ENCODE results near the gene AXIN1. TPM values are rescaled to one million over a fixed set of nuclear protein-coding genes. Genes with fewer than 3 reads are reported as not detected.

Gene AXIN1
- total RNA-seq, 1 donor from 2014 or later: 28.9 TPM

DNA sequence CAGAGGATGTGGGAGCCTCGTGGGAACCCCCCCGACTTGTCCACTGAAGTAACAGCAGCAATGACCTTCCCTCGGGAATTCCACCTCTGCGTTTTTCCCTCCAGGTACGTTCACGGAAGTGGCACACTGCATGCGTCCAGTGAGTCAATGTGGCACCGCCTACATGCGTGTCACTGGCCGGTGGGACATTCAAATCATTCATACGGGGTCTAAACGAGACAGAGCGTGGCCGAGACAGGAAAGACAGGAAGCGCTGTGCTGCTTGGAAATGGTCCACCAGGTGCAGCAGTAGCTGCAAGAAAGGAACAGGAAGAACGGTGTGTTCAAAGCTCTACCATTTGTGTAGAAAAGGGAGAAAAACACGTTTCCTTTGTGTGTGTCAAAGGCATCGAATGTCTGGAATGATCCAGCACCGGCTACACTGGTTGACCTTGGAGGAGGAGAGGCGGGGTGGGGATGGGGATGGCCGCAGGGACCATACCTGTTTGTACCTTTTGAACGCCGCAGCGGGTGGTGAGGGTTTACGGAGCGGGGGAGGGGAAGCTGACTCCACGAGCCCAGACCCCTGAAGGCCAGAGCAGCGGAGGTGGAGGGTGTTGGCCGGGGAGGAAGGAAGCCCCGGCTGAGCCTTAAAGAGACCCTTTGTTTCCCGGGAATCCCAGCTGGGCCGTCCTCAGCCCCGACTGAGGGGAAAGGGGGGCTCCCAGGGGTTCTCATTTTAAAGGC, 31.0 kb upstream of the AXIN1 start:
- ATAC-seq (peak; percentile 12), DNase-seq (no peak)
- H3K27me3 ChIP-seq: no peaks in the 10 kb centered on the region
- peak overlapping the region; percentile 80 for H3K4me3 ChIP-seq
- H3K4me1 ChIP-seq: peaks cover 29% of the 10 kb centered on the region
- TF ChIP-seq, protein P1, sequence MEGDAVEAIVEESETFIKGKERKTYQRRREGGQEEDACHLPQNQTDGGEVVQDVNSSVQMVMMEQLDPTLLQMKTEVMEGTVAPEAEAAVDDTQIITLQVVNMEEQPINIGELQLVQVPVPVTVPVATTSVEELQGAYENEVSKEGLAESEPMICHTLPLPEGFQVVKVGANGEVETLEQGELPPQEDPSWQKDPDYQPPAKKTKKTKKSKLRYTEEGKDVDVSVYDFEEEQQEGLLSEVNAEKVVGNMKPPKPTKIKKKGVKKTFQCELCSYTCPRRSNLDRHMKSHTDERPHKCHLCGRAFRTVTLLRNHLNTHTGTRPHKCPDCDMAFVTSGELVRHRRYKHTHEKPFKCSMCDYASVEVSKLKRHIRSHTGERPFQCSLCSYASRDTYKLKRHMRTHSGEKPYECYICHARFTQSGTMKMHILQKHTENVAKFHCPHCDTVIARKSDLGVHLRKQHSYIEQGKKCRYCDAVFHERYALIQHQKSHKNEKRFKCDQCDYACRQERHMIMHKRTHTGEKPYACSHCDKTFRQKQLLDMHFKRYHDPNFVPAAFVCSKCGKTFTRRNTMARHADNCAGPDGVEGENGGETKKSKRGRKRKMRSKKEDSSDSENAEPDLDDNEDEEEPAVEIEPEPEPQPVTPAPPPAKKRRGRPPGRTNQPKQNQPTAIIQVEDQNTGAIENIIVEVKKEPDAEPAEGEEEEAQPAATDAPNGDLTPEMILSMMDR (IDR thresholded peaks at IDR 0.05): no peak
- H3K27ac ChIP-seq: peak overlapping the region; percentile 61
- H3K9me3 ChIP-seq: no peaks in the 10 kb centered on the region
- no peaks in the 10 kb centered on the region for H3K36me3 ChIP-seq
- intact Hi-C loops (cut with DNase I): no loop called here

DNA sequence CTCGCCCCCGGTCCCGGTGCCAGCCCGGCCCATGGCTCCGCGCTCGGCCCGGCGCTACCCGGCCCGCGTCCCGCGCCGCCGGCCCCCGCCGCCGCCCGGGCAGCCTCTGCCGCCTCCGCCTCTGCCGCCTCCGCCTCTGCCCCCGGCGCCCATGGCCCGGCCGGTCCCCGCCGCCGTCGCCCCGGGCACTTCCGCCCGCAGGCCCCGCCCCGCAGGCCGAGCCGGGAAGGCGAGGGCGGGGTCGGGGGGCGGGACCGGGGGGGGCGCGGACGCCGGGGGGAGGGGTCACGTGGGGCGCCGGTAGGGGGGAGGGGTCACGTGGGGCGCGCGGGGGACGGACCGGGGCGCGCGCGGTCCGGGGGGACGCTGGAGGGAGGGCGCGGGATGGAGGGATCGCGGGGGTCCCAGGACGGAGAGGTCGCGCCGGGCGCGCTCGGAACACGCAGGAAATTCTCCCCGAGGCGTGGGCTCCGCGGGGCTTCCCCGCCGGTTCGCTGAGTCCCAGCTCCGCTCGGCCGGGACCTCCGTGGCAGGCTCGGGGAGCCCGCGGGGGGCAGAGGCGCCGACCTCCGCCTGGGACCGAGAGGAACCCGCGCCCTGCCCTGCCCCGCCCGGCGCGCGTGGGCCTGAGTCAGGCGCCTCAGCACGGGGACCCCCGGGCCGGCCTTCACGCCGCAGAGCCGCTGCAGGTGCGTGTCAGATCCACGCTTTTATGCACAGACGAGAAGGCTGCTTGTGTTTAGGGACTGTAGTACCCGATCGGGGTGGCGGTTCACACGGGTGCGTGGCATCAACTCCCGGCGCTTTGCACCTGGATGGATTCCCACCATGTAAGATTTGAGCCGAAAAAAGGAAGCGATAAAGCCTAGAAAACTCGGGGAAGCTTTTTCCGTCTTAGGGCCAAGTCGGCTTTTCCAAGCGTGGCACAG, 29.5 kb upstream of the AXIN1 start, which contains the start of gene PGAP6:
Gene PGAP6, minus strand, starts transcription at position 190 of the 929 bp plus-strand sequence. Its CDS starts 157 bp downstream, at position 33.
- H3K27ac ChIP-seq: peak within 1 kb of the TSS; percentile 66
- ATAC-seq (peak; percentile 79), DNase-seq (peak; percentile 88)
- H3K36me3 ChIP-seq: peaks cover 4% of the 10 kb centered on the region
- H3K4me1 ChIP-seq: peaks cover 29% of the 10 kb centered on the region
- no peaks in the 10 kb centered on the region for H3K27me3 ChIP-seq
- intact Hi-C loops (cut with DNase I): no loop called here
- H3K4me3 ChIP-seq: peak within 1 kb of the TSS; percentile 93
- H3K9me3 ChIP-seq: no peaks in the 10 kb centered on the region
- TF ChIP-seq, protein P1 (IDR thresholded peaks at IDR 0.05): no peak

DNA sequence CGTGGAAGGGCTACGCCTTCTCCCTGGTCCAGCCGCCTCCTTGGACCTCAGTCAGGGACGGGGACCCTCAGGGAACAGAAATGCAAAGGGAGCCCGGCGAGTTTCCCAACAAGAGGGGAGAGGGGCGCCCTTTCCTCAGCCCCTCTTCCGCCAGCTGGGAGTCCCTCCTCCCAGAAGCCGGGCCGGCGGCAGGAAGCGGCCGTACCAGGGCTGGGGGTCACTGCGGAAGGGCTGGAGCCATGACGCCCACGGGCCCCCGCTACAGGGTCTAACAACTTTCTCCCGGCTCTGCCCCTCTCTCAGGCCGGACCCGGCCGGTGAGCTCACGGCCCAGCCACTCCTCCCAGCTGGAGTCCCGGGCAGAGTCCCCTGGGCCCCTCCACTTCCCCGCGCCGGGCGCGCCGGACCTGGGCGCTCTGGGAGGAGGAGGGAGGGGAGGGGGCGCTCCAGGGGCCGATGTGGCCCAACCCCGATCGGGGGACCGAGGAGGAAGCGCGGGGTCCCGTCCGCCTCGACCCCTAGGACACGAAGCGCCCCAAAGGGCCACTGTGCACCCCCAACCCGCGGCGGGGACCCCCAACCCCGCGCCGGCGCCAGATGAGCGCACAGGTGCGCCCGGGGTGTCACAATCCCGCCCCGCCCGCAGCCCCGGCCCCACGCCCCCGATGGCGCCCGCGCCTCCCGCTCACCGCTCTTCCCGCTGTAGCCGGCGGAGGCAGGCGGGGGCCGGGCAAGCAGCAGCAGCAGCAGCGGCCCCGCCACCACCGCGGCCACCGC, 28.7 kb upstream of the AXIN1 start:
- Histone ChIP-seq H3K9me3 (no peaks in the 10 kb centered on the region), H3K36me3 (peaks cover 13% of the 10 kb centered on the region), H3K27me3 (no peaks in the 10 kb centered on the region), H3K27ac (peak overlapping the region; percentile 66), H3K4me1 (peaks cover 29% of the 10 kb centered on the region), H3K4me3 (peak overlapping the region; percentile 93)
- intact Hi-C loops (cut with DNase I): no loop called here
- TF ChIP-seq, protein P1 (IDR thresholded peaks at IDR 0.05): no peak
- peak; percentile 21 for ATAC-seq
- peak; percentile 80 for DNase-seq

DNA sequence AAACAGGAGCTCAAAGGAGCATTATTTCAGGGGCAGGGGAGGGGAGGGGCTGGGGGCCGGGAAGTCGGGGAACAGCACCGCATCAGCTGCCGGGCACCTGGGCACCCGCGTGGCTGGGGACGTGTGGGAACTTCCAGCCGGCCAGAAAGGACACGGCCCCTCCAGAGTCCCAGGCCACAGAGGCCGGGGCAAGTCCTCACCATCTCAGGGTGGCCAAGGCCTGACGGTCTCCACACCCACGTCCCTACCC, 28.2 kb upstream of the AXIN1 start:
- ATAC-seq (peak; percentile 6), DNase-seq (no peak)
- TF ChIP-seq, protein P1 (IDR thresholded peaks at IDR 0.05): no peak

DNA sequence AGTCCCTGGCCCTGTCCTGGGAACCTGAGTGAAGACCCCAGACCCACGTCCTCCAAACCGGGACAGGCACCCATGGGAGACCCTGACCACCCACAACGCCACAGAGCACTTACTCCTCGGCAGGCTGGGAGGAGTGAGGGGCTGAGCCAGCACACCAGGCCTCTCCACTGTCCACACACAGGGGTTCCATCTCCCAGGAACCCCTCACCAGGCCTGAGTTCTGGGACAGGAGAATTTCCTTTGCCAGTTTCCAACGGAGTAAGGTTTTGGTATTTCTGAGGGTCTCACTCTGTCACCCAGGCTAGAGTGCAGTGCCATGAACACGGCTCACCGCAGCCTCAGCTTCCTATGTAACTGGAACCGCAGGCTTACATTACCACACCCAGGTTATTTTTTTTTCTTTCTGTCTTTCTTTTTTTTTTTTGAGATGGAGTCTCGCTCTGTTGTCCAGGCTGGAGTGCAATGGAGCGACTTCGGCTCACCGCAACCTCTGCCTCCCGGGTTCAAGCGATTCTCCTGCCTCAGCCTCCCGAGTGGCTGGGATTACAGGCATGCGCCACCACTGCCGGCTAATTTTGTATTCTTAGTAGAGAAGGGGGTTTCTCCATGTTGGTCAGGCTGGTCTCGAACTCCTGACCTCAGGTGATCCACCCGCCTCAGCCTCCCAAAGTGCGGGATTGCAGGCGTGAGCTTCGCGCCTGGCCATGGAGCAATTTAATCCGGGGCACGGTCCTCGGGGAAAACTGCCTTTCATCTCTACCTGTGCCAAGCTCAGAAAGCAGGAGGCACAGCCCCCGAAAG, 27.6 kb upstream of the AXIN1 start:
- H3K36me3 ChIP-seq: peaks cover 22% of the 10 kb centered on the region
- H3K9me3 ChIP-seq: no peaks in the 10 kb centered on the region
- TF ChIP-seq, protein P1 (IDR thresholded peaks at IDR 0.05): no peak
- peak overlapping the region; percentile 58 for H3K27ac ChIP-seq
- DNase-seq (no peak), ATAC-seq (no peak)
- peak overlapping the region; percentile 93 for H3K4me3 ChIP-seq
- peaks cover 29% of the 10 kb centered on the region for H3K4me1 ChIP-seq
- H3K27me3 ChIP-seq: no peaks in the 10 kb centered on the region
- intact Hi-C loops (cut with DNase I): no loop called here

More for the DNA sequence above, 28.2 kb upstream of the AXIN1 start:
- H3K9me3 ChIP-seq: no peaks in the 10 kb centered on the region
- H3K27ac ChIP-seq: peak overlapping the region; percentile 66
- H3K36me3 ChIP-seq: peaks cover 18% of the 10 kb centered on the region
- H3K27me3 ChIP-seq: no peaks in the 10 kb centered on the region
- H3K4me3 ChIP-seq: peak overlapping the region; percentile 93
- intact Hi-C loops (cut with DNase I): no loop called here
- peaks cover 29% of the 10 kb centered on the region for H3K4me1 ChIP-seq

Measured in upper lobe of right lung (tissue), 1 donor.